Ishikawa (cell line): ENCODE data around the gene CLASP1.

Experiments used
- CEBPB ChIP-seq: IDR thresholded peaks from 2 replicates; pipeline ENCODE4 v1.6.1; 2012
- CREB1 ChIP-seq: IDR thresholded peaks from 2 replicates; pipeline ENCODE4 v1.6.1; 2012; ENCODE audit warnings: low read depth
- EGR1 ChIP-seq: IDR thresholded peaks from 2 replicates; pipeline ENCODE4 v1.6.1; 2012
- EP300 ChIP-seq: IDR thresholded peaks from 2 replicates; pipeline ENCODE4 v1.6.1; 2012; ENCODE audit warnings: borderline replicate concordance
- RAD21 ChIP-seq: IDR thresholded peaks from 2 replicates; pipeline ENCODE4 v1.6.1; 2012; ENCODE audit warnings: low read depth
- TAF1 ChIP-seq: IDR thresholded peaks from 2 replicates; pipeline ENCODE4 v1.6.1; 2012; ENCODE audit warnings: low read depth, mild to moderate bottlenecking
- YY1 ChIP-seq: IDR thresholded peaks from 2 replicates; pipeline ENCODE4 v1.6.1; 2012; ENCODE audit warnings: low read depth
- TF ChIP-seq, protein P1 (sequence below): IDR thresholded peaks from 2 replicates; pipeline ENCODE4 v1.6.1; 2012; ENCODE audit warnings: low read depth, mild to moderate bottlenecking
- TF ChIP-seq, protein P2 (sequence below): IDR thresholded peaks from 2 replicates; pipeline ENCODE4 v1.6.1; 2012

DNA sequence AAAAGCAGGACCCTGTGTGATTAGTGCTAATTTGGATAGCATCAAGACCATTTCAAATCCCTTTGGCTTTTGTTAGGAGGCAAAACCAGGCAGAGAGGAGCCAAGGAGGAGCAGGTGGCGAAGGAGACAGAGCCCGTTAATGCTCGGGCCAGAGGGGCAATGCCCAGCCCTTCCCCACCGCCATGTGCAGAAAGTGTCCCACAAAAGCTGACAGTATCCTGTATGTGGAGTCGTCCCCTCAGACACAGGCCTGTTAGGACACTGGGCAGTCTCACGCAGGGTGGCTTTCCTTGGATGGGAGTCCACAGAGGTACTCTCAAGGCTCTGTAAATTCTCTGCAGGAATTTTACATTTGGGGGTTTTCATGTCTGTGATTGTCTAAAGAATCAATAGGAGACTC lies 319.5 kb downstream of the CLASP1 start:
- TF ChIP-seq, protein P1, sequence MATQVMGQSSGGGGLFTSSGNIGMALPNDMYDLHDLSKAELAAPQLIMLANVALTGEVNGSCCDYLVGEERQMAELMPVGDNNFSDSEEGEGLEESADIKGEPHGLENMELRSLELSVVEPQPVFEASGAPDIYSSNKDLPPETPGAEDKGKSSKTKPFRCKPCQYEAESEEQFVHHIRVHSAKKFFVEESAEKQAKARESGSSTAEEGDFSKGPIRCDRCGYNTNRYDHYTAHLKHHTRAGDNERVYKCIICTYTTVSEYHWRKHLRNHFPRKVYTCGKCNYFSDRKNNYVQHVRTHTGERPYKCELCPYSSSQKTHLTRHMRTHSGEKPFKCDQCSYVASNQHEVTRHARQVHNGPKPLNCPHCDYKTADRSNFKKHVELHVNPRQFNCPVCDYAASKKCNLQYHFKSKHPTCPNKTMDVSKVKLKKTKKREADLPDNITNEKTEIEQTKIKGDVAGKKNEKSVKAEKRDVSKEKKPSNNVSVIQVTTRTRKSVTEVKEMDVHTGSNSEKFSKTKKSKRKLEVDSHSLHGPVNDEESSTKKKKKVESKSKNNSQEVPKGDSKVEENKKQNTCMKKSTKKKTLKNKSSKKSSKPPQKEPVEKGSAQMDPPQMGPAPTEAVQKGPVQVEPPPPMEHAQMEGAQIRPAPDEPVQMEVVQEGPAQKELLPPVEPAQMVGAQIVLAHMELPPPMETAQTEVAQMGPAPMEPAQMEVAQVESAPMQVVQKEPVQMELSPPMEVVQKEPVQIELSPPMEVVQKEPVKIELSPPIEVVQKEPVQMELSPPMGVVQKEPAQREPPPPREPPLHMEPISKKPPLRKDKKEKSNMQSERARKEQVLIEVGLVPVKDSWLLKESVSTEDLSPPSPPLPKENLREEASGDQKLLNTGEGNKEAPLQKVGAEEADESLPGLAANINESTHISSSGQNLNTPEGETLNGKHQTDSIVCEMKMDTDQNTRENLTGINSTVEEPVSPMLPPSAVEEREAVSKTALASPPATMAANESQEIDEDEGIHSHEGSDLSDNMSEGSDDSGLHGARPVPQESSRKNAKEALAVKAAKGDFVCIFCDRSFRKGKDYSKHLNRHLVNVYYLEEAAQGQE: no peak
- TF ChIP-seq CREB1 (no peak), YY1 (no peak), TAF1 (no peak), EGR1 (no peak), EP300 (no peak), RAD21 (no peak), CEBPB (no peak)
- TF ChIP-seq, protein P2, sequence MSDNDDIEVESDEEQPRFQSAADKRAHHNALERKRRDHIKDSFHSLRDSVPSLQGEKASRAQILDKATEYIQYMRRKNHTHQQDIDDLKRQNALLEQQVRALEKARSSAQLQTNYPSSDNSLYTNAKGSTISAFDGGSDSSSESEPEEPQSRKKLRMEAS: no peak
